ENCODE measurements around the gene NLRP5. TPM values are rescaled to one million over a fixed set of nuclear protein-coding genes. Genes with fewer than 3 reads are reported as not detected.

NLRP5 gene
- not detected in 2 replicates for polyA plus RNA-seq (2012; rRNA removed)
- polyA plus RNA-seq (2012; cell fraction: cytosol; rRNA removed) = not detected in 2 replicates
- not detected in 2 replicates for polyA plus RNA-seq (2012; cell fraction: nucleus; rRNA removed)

DNA sequence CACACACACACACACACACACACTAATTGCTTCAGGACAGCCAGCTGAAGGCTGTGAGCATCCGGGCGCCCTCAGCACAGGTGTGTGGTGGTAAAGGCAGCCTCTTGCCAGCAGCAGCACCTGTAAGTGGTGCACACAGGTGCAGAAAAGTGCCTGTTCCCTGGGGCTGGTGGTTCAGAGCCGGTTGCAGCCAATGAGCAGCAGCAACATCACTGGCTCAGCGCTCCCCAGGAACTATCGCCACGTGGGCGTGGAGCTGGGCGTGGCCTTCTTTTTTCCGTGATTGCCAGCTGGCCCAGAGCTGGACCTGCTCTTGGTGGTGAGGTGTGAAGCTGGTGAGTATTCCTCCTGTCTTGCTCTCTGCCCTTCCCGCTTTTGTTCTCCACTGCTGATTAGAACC, at the start of gene NLRP5:
Gene NLRP5 (plus strand): TSS at position 289 of the 400 bp plus-strand sequence.
- no peak within 1 kb of the TSS for H3K27ac ChIP-seq (ENCODE audit: low read depth in 2 of 2, low read length in 1 of 2)
- H4K20me1 ChIP-seq (ENCODE audit: insufficient read depth) = no peaks in the 10 kb centered on the region
- no peak for DNase-seq
- H3F3A ChIP-seq (replicated peaks; ENCODE audit: insufficient read depth) = peaks cover 6% of the 10 kb centered on the region
- H3K9me3 ChIP-seq = no peaks in the 10 kb centered on the region
- peaks cover 20% of the 10 kb centered on the region for H3K27me3 ChIP-seq (ENCODE audit: insufficient read depth)
- no peak within 1 kb of the TSS for H3K9ac ChIP-seq
- H3K36me3 ChIP-seq (replicated peaks in 1 of 2; ENCODE audit: control insufficient read depth in 1 of 2, insufficient read depth in 2 of 2, low read length in 1 of 2) = no peaks in the 10 kb centered on the region
- H3K4me3 ChIP-seq (ENCODE audit: low read depth in 2 of 2, low read length in 1 of 2) = no peak within 1 kb of the TSS
- H3K4me1 ChIP-seq (ENCODE audit: control insufficient read depth in 1 of 2, insufficient read depth in 2 of 2, low read depth in 1 of 2, low read length in 1 of 2) = no peaks in the 10 kb centered on the region
- no peak within 1 kb of the TSS for H3K4me2 ChIP-seq
- no peaks in the 10 kb centered on the region for H3K9me2 ChIP-seq
- ChIA-PET POLR2A (no interaction called here), CTCF (no interaction called here)
- TF ChIP-seq FOSL2 (IDR thresholded peaks at IDR 0.05; ENCODE audit: borderline replicate concordance, low read depth) (no peak), RAD21 (IDR thresholded peaks at IDR 0.05; ENCODE audit: low read length) (no peak), FOXM1 (IDR thresholded peaks at IDR 0.05; ENCODE audit: low read depth) (no peak), GABPA (IDR thresholded peaks at IDR 0.05; ENCODE audit: low read depth) (no peak), TCF12 (IDR thresholded peaks at IDR 0.05) (no peak), SMC3 (IDR thresholded peaks at IDR 0.05; ENCODE audit: low read depth, low read length) (no peak), FOXJ3 (CRISPR knock-in tag; IDR thresholded peaks at IDR 0.05) (no peak), MEF2A (IDR thresholded peaks at IDR 0.05; ENCODE audit: borderline replicate concordance, low read depth) (no peak), RXRA (IDR thresholded peaks at IDR 0.05; ENCODE audit: borderline replicate concordance, low read depth) (no peak), GATA2 (CRISPR knock-in tag; IDR thresholded peaks at IDR 0.05) (no peak), POLR2AphosphoS5 (IDR thresholded peaks at IDR 0.05; ENCODE audit: low read depth, low read length) (no peak), TAF1 (IDR thresholded peaks at IDR 0.05; ENCODE audit: borderline replicate concordance, low read depth, low read length) (no peak), MXI1 (IDR thresholded peaks at IDR 0.05; ENCODE audit: low read depth, low read length) (no peak), YY1 (IDR thresholded peaks at IDR 0.05; ENCODE audit: low read depth) (no peak)
- TF ChIP-seq, protein P1, sequence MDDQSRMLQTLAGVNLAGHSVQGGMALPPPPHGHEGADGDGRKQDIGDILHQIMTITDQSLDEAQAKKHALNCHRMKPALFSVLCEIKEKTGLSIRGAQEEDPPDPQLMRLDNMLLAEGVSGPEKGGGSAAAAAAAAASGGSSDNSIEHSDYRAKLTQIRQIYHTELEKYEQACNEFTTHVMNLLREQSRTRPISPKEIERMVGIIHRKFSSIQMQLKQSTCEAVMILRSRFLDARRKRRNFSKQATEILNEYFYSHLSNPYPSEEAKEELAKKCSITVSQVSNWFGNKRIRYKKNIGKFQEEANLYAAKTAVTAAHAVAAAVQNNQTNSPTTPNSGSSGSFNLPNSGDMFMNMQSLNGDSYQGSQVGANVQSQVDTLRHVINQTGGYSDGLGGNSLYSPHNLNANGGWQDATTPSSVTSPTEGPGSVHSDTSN (IDR thresholded peaks at IDR 0.05) = no peak
- TF ChIP-seq, protein P2, sequence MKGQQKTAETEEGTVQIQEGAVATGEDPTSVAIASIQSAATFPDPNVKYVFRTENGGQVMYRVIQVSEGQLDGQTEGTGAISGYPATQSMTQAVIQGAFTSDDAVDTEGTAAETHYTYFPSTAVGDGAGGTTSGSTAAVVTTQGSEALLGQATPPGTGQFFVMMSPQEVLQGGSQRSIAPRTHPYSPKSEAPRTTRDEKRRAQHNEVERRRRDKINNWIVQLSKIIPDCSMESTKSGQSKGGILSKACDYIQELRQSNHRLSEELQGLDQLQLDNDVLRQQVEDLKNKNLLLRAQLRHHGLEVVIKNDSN (IDR thresholded peaks at IDR 0.05; ENCODE audit: borderline replicate concordance, low read depth) = no peak
- TF ChIP-seq, protein P3, sequence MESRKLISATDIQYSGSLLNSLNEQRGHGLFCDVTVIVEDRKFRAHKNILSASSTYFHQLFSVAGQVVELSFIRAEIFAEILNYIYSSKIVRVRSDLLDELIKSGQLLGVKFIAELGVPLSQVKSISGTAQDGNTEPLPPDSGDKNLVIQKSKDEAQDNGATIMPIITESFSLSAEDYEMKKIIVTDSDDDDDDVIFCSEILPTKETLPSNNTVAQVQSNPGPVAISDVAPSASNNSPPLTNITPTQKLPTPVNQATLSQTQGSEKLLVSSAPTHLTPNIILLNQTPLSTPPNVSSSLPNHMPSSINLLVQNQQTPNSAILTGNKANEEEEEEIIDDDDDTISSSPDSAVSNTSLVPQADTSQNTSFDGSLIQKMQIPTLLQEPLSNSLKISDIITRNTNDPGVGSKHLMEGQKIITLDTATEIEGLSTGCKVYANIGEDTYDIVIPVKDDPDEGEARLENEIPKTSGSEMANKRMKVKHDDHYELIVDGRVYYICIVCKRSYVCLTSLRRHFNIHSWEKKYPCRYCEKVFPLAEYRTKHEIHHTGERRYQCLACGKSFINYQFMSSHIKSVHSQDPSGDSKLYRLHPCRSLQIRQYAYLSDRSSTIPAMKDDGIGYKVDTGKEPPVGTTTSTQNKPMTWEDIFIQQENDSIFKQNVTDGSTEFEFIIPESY (IDR thresholded peaks at IDR 0.05; ENCODE audit: borderline replicate concordance, low read depth) = no peak
- TF ChIP-seq, protein P4, sequence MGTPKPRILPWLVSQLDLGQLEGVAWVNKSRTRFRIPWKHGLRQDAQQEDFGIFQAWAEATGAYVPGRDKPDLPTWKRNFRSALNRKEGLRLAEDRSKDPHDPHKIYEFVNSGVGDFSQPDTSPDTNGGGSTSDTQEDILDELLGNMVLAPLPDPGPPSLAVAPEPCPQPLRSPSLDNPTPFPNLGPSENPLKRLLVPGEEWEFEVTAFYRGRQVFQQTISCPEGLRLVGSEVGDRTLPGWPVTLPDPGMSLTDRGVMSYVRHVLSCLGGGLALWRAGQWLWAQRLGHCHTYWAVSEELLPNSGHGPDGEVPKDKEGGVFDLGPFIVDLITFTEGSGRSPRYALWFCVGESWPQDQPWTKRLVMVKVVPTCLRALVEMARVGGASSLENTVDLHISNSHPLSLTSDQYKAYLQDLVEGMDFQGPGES (IDR thresholded peaks at IDR 0.05; ENCODE audit: low read depth, low read length) = no peak
- TF ChIP-seq, protein P5, sequence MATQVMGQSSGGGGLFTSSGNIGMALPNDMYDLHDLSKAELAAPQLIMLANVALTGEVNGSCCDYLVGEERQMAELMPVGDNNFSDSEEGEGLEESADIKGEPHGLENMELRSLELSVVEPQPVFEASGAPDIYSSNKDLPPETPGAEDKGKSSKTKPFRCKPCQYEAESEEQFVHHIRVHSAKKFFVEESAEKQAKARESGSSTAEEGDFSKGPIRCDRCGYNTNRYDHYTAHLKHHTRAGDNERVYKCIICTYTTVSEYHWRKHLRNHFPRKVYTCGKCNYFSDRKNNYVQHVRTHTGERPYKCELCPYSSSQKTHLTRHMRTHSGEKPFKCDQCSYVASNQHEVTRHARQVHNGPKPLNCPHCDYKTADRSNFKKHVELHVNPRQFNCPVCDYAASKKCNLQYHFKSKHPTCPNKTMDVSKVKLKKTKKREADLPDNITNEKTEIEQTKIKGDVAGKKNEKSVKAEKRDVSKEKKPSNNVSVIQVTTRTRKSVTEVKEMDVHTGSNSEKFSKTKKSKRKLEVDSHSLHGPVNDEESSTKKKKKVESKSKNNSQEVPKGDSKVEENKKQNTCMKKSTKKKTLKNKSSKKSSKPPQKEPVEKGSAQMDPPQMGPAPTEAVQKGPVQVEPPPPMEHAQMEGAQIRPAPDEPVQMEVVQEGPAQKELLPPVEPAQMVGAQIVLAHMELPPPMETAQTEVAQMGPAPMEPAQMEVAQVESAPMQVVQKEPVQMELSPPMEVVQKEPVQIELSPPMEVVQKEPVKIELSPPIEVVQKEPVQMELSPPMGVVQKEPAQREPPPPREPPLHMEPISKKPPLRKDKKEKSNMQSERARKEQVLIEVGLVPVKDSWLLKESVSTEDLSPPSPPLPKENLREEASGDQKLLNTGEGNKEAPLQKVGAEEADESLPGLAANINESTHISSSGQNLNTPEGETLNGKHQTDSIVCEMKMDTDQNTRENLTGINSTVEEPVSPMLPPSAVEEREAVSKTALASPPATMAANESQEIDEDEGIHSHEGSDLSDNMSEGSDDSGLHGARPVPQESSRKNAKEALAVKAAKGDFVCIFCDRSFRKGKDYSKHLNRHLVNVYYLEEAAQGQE (IDR thresholded peaks at IDR 0.05; ENCODE audit: low read depth, low read length) = no peak
- no peak within 1 kb of the TSS for H2AFZ ChIP-seq (ENCODE audit: low read depth)
- H3K79me2 ChIP-seq (ENCODE audit: insufficient read depth) = no peaks in the 10 kb centered on the region
- 6% methylated on average over 7 of the region's 10 CpGs for WGBS (ENCODE audit: low lambda C conversion rate)
